Fibroblast of lung (primary cell): ENCODE measurements around the gene MOGAT3. TPM values are rescaled to one million over a fixed set of nuclear protein-coding genes. Genes with fewer than 3 reads are reported as not detected.

Experiments used
- DNase-seq, 2 donors: peaks; one replicate each; pipeline versions ENCODE4 v3.0.0 to v3.0.0-alpha.2; 2010; ENCODE audit warnings: low read depth in 2 of 2
- H2AFZ ChIP-seq: 2 replicates; pipeline ENCODE4 v1.5.1; 2012; ENCODE audit warnings: low read length, control low read depth, inconsistent platforms
- H3K27ac ChIP-seq: 2 replicates; pipeline ENCODE4 v1.5.1; 2011; ENCODE audit warnings: low read length, control low read depth; ENCODE audit not compliant: insufficient read depth
- H3K27me3 ChIP-seq: 2 replicates; pipeline ENCODE4 v1.5.1; 2011; ENCODE audit warnings: mild to moderate bottlenecking, low read length; ENCODE audit not compliant: control insufficient read depth, insufficient read depth
- H3K36me3 ChIP-seq: 2 replicates; pipeline ENCODE4 v1.5.1; 2011; ENCODE audit warnings: low read length; ENCODE audit not compliant: control insufficient read depth, insufficient read depth
- H3K4me1 ChIP-seq: 2 replicates; pipeline ENCODE4 v1.5.1; 2011; ENCODE audit warnings: low read length; ENCODE audit not compliant: control insufficient read depth, insufficient read depth; ENCODE audit errors: extremely low read depth
- H3K4me2 ChIP-seq: 2 replicates; pipeline ENCODE4 v1.5.1; 2011; ENCODE audit warnings: low read length, control low read depth; ENCODE audit not compliant: insufficient read depth; ENCODE audit errors: extremely low read depth
- H3K4me3 ChIP-seq, 4 experiments: fragments of 200-600 bp in 1 of 4; sonication (generic) in 1 of 4; replicated peaks in 1 of 4; 2 replicates each; pipeline ENCODE4 v1.5.1; 2011 to 2016; ENCODE audit warnings: low read length in 4 of 4, low read depth in 3 of 4, mild to moderate bottlenecking in 3 of 4, control low read depth in 2 of 4, inconsistent platforms in 1 of 4, mixed read lengths in 1 of 4; ENCODE audit not compliant: insufficient read depth in 1 of 4; ENCODE audit errors: control extremely low read depth in 1 of 4
- H3K79me2 ChIP-seq: 2 replicates; pipeline ENCODE4 v1.5.1; 2012; ENCODE audit warnings: mild to moderate bottlenecking, low read length, inconsistent platforms; ENCODE audit not compliant: control insufficient read depth, insufficient read depth
- H3K9ac ChIP-seq: 2 replicates; pipeline ENCODE4 v1.5.1; 2011; ENCODE audit warnings: mild to moderate bottlenecking, low read length, control low read depth; ENCODE audit not compliant: insufficient read depth
- H3K9me3 ChIP-seq: 2 replicates; pipeline ENCODE4 v1.5.1; 2012; ENCODE audit warnings: low read depth, low read length; ENCODE audit not compliant: control insufficient read depth, insufficient read depth
- H4K20me1 ChIP-seq: 2 replicates; pipeline ENCODE4 v1.5.1; 2011; ENCODE audit warnings: low read length; ENCODE audit not compliant: control insufficient read depth, insufficient read depth; ENCODE audit errors: extremely low read depth
- CTCF ChIP-seq, 2 donors: IDR thresholded peaks in 1 of 2; conservative IDR thresholded peaks in 1 of 2; 1 replicate in 1 of 2; 2 replicates in 1 of 2; pipeline ENCODE4 v1.5.1; 2011 to 2012; ENCODE audit warnings: low read length in 2 of 2, control low read depth in 1 of 2, inconsistent platforms in 1 of 2, low read depth in 1 of 2, mild to moderate bottlenecking in 1 of 2
- EZH2 ChIP-seq: IDR thresholded peaks from 2 replicates; pipeline ENCODE4 v1.5.1; 2012; ENCODE audit warnings: low read length, control low read depth, mild to moderate bottlenecking; ENCODE audit errors: missing control alignments
- polyA plus RNA-seq, 2 donors: library from polyadenylated mRNA; depleted of rRNA in 1 of 2; stranded (reverse) in 1 of 2; unstranded in 1 of 2; fragments of >200 nt; gene quantifications; 2 replicates each; pipeline ENCODE4 v1.2.1, GENCODE V29; 2011 to 2012; ENCODE audit warnings: missing spikeins in 1 of 2
- total RNA-seq: library from RNA; depleted of rRNA; stranded (reverse); fragments of >200 nt; gene quantifications from 2 replicates; pipeline ENCODE4 v1.2.1, GENCODE V29; 2014

MOGAT3 gene
- total and polyA plus RNA-seq, 2 donors (not counting 1 experiment from before 2014, with no cell fraction given), result not detected

GRCh38 chr7:101216001-101216859 lies 15.4 kb upstream of the MOGAT3 start:
- H3K27ac ChIP-seq, result peak overlapping the region; percentile 98
- TF ChIP-seq CTCF (conservative IDR thresholded peaks at IDR 0.05 in 1 of 2, IDR thresholded peaks at IDR 0.05 in 1 of 2; ENCODE audit: low read depth in 1 of 2, low read length in 2 of 2), result no peak
- TF ChIP-seq EZH2, result no peak
- no peaks in the 10 kb centered on the region for H3K9me3 ChIP-seq
- H3K4me2 ChIP-seq, result peak overlapping the region; percentile 97
- DNase-seq, result no peak
- H3K4me1 ChIP-seq, result peaks cover 10% of the 10 kb centered on the region
- H3K36me3 ChIP-seq, result peaks cover 18% of the 10 kb centered on the region
- H2AFZ ChIP-seq, result peak overlapping the region; percentile 61
- H3K4me3 ChIP-seq, result peak overlapping the region; percentile 88 to 98 (median 94)
- peak overlapping the region; percentile 82 for H3K9ac ChIP-seq
- H3K27me3 ChIP-seq, result no peaks in the 10 kb centered on the region
- H3K79me2 ChIP-seq, result peaks cover 29% of the 10 kb centered on the region
- H4K20me1 ChIP-seq, result no peaks in the 10 kb centered on the region

- H4K20me1 ChIP-seq, result no peaks in the 10 kb centered on the region
- peaks cover 16% of the 10 kb centered on the region for H3K79me2 ChIP-seq
- H3K27ac ChIP-seq, result no peak overlapping the region
- H3K9ac ChIP-seq, result no peak overlapping the region
- no peak overlapping the region for H3K4me2 ChIP-seq
- H3K9me3 ChIP-seq, result no peaks in the 10 kb centered on the region
- no peak for DNase-seq
- peaks cover 10% of the 10 kb centered on the region for H3K4me1 ChIP-seq
- TF ChIP-seq EZH2 (no peak), CTCF (conservative IDR thresholded peaks at IDR 0.05 in 1 of 2, IDR thresholded peaks at IDR 0.05 in 1 of 2; ENCODE audit: low read depth in 1 of 2, low read length in 2 of 2) (no peak)
- H3K4me3 ChIP-seq, result no peak overlapping the region
- H2AFZ ChIP-seq, result no peak overlapping the region
- no peaks in the 10 kb centered on the region for H3K27me3 ChIP-seq
- H3K36me3 ChIP-seq, result peaks cover 29% of the 10 kb centered on the region
Observed at GRCh38 chr7:101212014-101212413, 11.2 kb upstream of the MOGAT3 start.

GRCh38 chr7:101211501-101211900 lies 10.7 kb upstream of the MOGAT3 start:
- no peak overlapping the region for H3K4me2 ChIP-seq
- no peak overlapping the region for H2AFZ ChIP-seq
- no peak overlapping the region for H3K4me3 ChIP-seq
- peaks cover 10% of the 10 kb centered on the region for H3K4me1 ChIP-seq
- H3K79me2 ChIP-seq, result peaks cover 11% of the 10 kb centered on the region
- H3K36me3 ChIP-seq, result peaks cover 29% of the 10 kb centered on the region
- H3K9me3 ChIP-seq, result no peaks in the 10 kb centered on the region
- no peaks in the 10 kb centered on the region for H3K27me3 ChIP-seq
- DNase-seq, result no peak
- H3K9ac ChIP-seq, result no peak overlapping the region
- no peak for TF ChIP-seq EZH2
- no peak for TF ChIP-seq CTCF (conservative IDR thresholded peaks at IDR 0.05 in 1 of 2, IDR thresholded peaks at IDR 0.05 in 1 of 2; ENCODE audit: low read depth in 1 of 2, low read length in 2 of 2)
- no peaks in the 10 kb centered on the region for H4K20me1 ChIP-seq
- H3K27ac ChIP-seq, result no peak overlapping the region
